GM19023 (cell line): ENCODE data around the gene PRDX3.
A peak's percentile ranks its signal among the peaks of the same experiment; 100 is the strongest.
"Not testable (repeated sequence)": the region's sequence is repeated elsewhere in the genome, so short reads cannot be mapped to it uniquely, and the experiment has no call there.

ENCODE experiments used
- ATAC-seq: cut with Tn5 transposase; IDR thresholded peaks from one replicate; pipeline ENCODE4 v1.9.1; 2021; ENCODE audit warnings: mild to moderate bottlenecking, moderate library complexity; ENCODE audit not compliant: unreplicated experiment

PRDX3 gene

GRCh38 chr10:119165171-119166117, 13.2 kb downstream of the PRDX3 start, which contains the start of gene SFXN4:
SFXN4 (minus strand) TSS chr10:119165714; CDS start chr10:119165647, 67 bp downstream.
- ATAC-seq, result peak; percentile 93

GRCh38 chr10:119162452-119163092, 16.0 kb downstream of the PRDX3 start:
- ATAC-seq, result no peak

GRCh38 chr10:119161680-119162451, 16.7 kb downstream of the PRDX3 start:
- ATAC-seq, result no peak

GRCh38 chr10:119159332-119159731, 19.3 kb downstream of the PRDX3 start:
- ATAC-seq, result no peak

GRCh38 chr10:119153661-119154060, 25.0 kb downstream of the PRDX3 start:
- no peak for ATAC-seq

GRCh38 chr10:119153041-119153440, 25.6 kb downstream of the PRDX3 start:
- no peak for ATAC-seq

GRCh38 chr10:119151601-119152000, 27.0 kb downstream of the PRDX3 start:
- ATAC-seq, result not testable (repeated sequence)

GRCh38 chr10:119149729-119150128, 28.9 kb downstream of the PRDX3 start:
- ATAC-seq, result no peak

GRCh38 chr10:119149157-119149556, 29.5 kb downstream of the PRDX3 start:
- ATAC-seq, result no peak

- ATAC-seq, result no peak
Observed at GRCh38 chr10:119143657-119144056, 35.0 kb downstream of the PRDX3 start.

- ATAC-seq, result no peak
Observed at GRCh38 chr10:119140603-119141245, 37.9 kb downstream of the PRDX3 start.

GRCh38 chr10:119139464-119140067, 39.0 kb downstream of the PRDX3 start:
- ATAC-seq, result no peak

- ATAC-seq, result no peak
Observed at GRCh38 chr10:119138346-119139306, 40.0 kb downstream of the PRDX3 start.

GRCh38 chr10:119137878-119138277, 40.7 kb downstream of the PRDX3 start:
- not testable (repeated sequence) for ATAC-seq

- ATAC-seq, result no peak
Observed at GRCh38 chr10:119136084-119136483, 42.5 kb downstream of the PRDX3 start.

GRCh38 chr10:119135513-119135881, 43.1 kb downstream of the PRDX3 start:
- no peak for ATAC-seq

- no peak for ATAC-seq
Observed at GRCh38 chr10:119133949-119134348, 44.7 kb downstream of the PRDX3 start.

- ATAC-seq, result no peak
Observed at GRCh38 chr10:119132521-119133345, 45.9 kb downstream of the PRDX3 start.
